HepG2 (cell line): ENCODE results near the gene CDC123. TPM values are rescaled to one million over a fixed set of nuclear protein-coding genes. Genes with fewer than 3 reads are reported as not detected.

Experiments used
- ATAC-seq: fragments of 200-7000 bp; cut with Tn5 transposase; 3 replicates; pipeline ENCODE4 v1.9.1; 2020; ENCODE audit warnings: mild to moderate bottlenecking, moderate library complexity
- BruUV-seq: library from RNA; stranded (reverse); fragments of 400-500 nt; replicated peaks from 2 replicates; lab custom pipeline; 2021; lab: Mats Ljungman, UMichigan
- CTCF ChIA-PET: fragments of 300-600 bp; formaldehyde crosslinking; extraction: SDS; loops from one replicate; lab custom pipeline; 2021; ENCODE audit warnings: low total read pairs, inconsistent platforms, low intra/inter-chr PET ratio; lab: Yijun Ruan, JAX
- POLR2A ChIA-PET: fragments of 350-600 bp; sonication (Branson Sonifier 250); formaldehyde crosslinking; loops from one replicate; lab custom pipeline; 2020; ENCODE audit warnings: antibody characterized with exemption, inconsistent platforms; lab: Yijun Ruan, JAX
- DNase-seq: peaks from one replicate; pipeline ENCODE4 v3.0.0-alpha.2; 2015; ENCODE audit warnings: low spot score
- FAIRE-seq: peaks from 3 replicates; lab custom pipeline; 2011; peaks lifted over from hg19 to GRCh38; lab: Jason Lieb, UNC
- H2AFZ ChIP-seq: one replicate; pipeline ENCODE4 v1.6.1; 2011; ENCODE audit warnings: low read length, inconsistent platforms
- H3K27ac ChIP-seq: fragments of 300-600 bp; 3 replicates; pipeline ENCODE4 v1.8.0; 2011; ENCODE audit warnings: mixed run types, mild to moderate bottlenecking, mixed read lengths, low read length, inconsistent platforms; ENCODE audit not compliant: insufficient read depth; ENCODE audit errors: extremely low read length
- H3K27me3 ChIP-seq, 2 experiments: fragments of 200-600 bp in 1 of 2; 2 replicates in 1 of 2; 3 replicates in 1 of 2; pipeline versions ENCODE4 v1.6.0 to v1.8.0; 2011; ENCODE audit warnings: low read length in 2 of 2, mild to moderate bottlenecking in 2 of 2, moderate library complexity in 2 of 2, inconsistent platforms in 1 of 2; ENCODE audit not compliant: insufficient read depth in 2 of 2, control insufficient read depth in 1 of 2
- H3K36me3 ChIP-seq, 2 experiments: fragments of 200-600 bp in 1 of 2; replicated peaks in 1 of 2; 2 replicates in 1 of 2; 3 replicates in 1 of 2; pipeline versions ENCODE4 v1.5.1 to v1.8.0; 2011; ENCODE audit warnings: low read length in 2 of 2, inconsistent platforms in 1 of 2; ENCODE audit not compliant: insufficient read depth in 2 of 2, control insufficient read depth in 1 of 2
- H3K4me1 ChIP-seq: 2 replicates; pipeline ENCODE4 v1.5.1; 2012; ENCODE audit warnings: low read length, inconsistent platforms; ENCODE audit not compliant: insufficient read depth
- H3K4me2 ChIP-seq: 2 replicates; pipeline ENCODE4 v1.6.0; 2011; ENCODE audit warnings: low read depth, low read length, inconsistent platforms
- H3K4me3 ChIP-seq, 3 experiments: fragments of 200-600 bp in 1 of 3; sonication (generic), shearing (Covaris generic) in 1 of 3; replicated peaks in 1 of 3; 2 replicates each; pipeline ENCODE4 v1.5.1; 2011 to 2016; ENCODE audit warnings: low read length in 3 of 3, inconsistent platforms in 2 of 3, low read depth in 2 of 3, mild to moderate bottlenecking in 2 of 3, control low read depth in 1 of 3, mixed read lengths in 1 of 3; ENCODE audit not compliant: insufficient read depth in 1 of 3
- H3K79me2 ChIP-seq: one replicate; pipeline ENCODE4 v1.6.1; 2011; ENCODE audit warnings: low read length, inconsistent platforms; ENCODE audit not compliant: insufficient read depth
- H3K9ac ChIP-seq: 2 replicates; pipeline ENCODE4 v1.6.0; 2011; ENCODE audit warnings: mild to moderate bottlenecking, low read depth, low read length, inconsistent platforms; ENCODE audit not compliant: insufficient read depth
- H3K9me3 ChIP-seq: 2 replicates; pipeline ENCODE4 v1.5.1; 2012; ENCODE audit warnings: mild to moderate bottlenecking, low read length
- H4K20me1 ChIP-seq: 2 replicates; pipeline ENCODE4 v1.6.0; 2011; ENCODE audit warnings: inconsistent platforms, mild to moderate bottlenecking, low read length, moderate library complexity; ENCODE audit not compliant: insufficient read depth
- AGO1 ChIP-seq: fragments of 200-400 bp; formaldehyde crosslinking; IDR thresholded peaks from 2 replicates; pipeline ENCODE4 v1.6.1; 2017; ENCODE audit warnings: mild to moderate bottlenecking, low read depth, low read length, moderate library complexity; ENCODE audit not compliant: poor library complexity, severe bottlenecking
- HES4 ChIP-seq: sonication (generic); formaldehyde crosslinking; IDR thresholded peaks from 2 replicates; pipeline ENCODE4 v1.9.0; 2021; ENCODE audit warnings: mild to moderate bottlenecking, missing genetic modification reagents, borderline replicate concordance
- HMGA1 ChIP-seq: sonication (generic); formaldehyde crosslinking; conservative IDR thresholded peaks from 2 replicates; pipeline ENCODE4 v1.4.0; 2020; ENCODE audit warnings: missing genetic modification reagents
- JUND ChIP-seq: sonication (generic); formaldehyde crosslinking; IDR thresholded peaks from 2 replicates; pipeline ENCODE4 v1.8.0; 2022; ENCODE audit warnings: mild to moderate bottlenecking, missing genetic modification reagents
- KDM3A ChIP-seq: IDR thresholded peaks from 2 replicates; pipeline ENCODE4 v1.6.1; 2018; ENCODE audit warnings: low read depth, missing compliant biosample characterization
- KLF16 ChIP-seq, 2 experiments: sonication (generic) in 1 of 2; formaldehyde crosslinking in 1 of 2; IDR thresholded peaks; 2 replicates each; pipeline versions ENCODE4 v1.6.1 to v1.8.0; 2016 to 2023; ENCODE audit warnings: missing genetic modification reagents in 2 of 2, missing compliant biosample characterization in 1 of 2
- MIER2 ChIP-seq: IDR thresholded peaks from 2 replicates; pipeline ENCODE4 v1.6.1; 2016; ENCODE audit warnings: missing biosample characterization, missing genetic modification reagents
- MYNN ChIP-seq: sonication (generic); formaldehyde crosslinking; IDR thresholded peaks from 2 replicates; pipeline ENCODE4 v1.4.0; 2020; ENCODE audit warnings: mild to moderate bottlenecking, low read depth, missing genetic modification reagents
- PCBP1 ChIP-seq: fragments of 200-400 bp; formaldehyde crosslinking; IDR thresholded peaks from 2 replicates; pipeline ENCODE4 v1.6.1; 2017; ENCODE audit warnings: mild to moderate bottlenecking, low read depth, low read length, borderline replicate concordance
- RCOR2 ChIP-seq: IDR thresholded peaks from 2 replicates; pipeline ENCODE4 v1.6.1; 2016; ENCODE audit warnings: missing biosample characterization, missing genetic modification reagents
- ZFP36L2 ChIP-seq: sonication (generic); formaldehyde crosslinking; IDR thresholded peaks from 2 replicates; pipeline ENCODE4 v1.4.0; 2020; ENCODE audit warnings: missing genetic modification reagents
- ZNF3 ChIP-seq: IDR thresholded peaks from 2 replicates; pipeline ENCODE4 v1.7.0; 2017; ENCODE audit warnings: inconsistent platforms
- ZNF350 ChIP-seq: sonication (generic); formaldehyde crosslinking; IDR thresholded peaks from 2 replicates; pipeline ENCODE4 v1.4.0; 2020; ENCODE audit warnings: mild to moderate bottlenecking, low read depth, missing genetic modification reagents, borderline replicate concordance
- WGBS: methylation state at CpG from one replicate; pipeline ENCODE4 v1.1.6; 2017; ENCODE audit warnings: low lambda C conversion rate; 5-methylcytosine and 5-hydroxymethylcytosine counted together
- in situ Hi-C: cut with HindIII; loops from 2 replicates; pipeline ENCODE4 v1.10.0; 2017; ENCODE audit warnings: low pct_unique_long_range_greater_than_20kb; ENCODE audit not compliant: extremely low pct_ligation_motif_present
- intact Hi-C: fragments of 100-400 bp; cut with micrococcal nuclease; formaldehyde crosslinking; loops from one replicate; pipeline ENCODE4 v1.10.0; 2022; ENCODE audit not compliant: unreplicated experiment
- polyA plus RNA-seq, 8 experiments: library from polyadenylated mRNA; depleted of rRNA in 3 of 8; stranded (reverse) in 7 of 8; unstranded in 1 of 8; fragments of >200 nt; fragmentation: Illumina TruSeq in 4 of 8; extraction: Trizol in 4 of 8; gene quantifications; 2 replicates each; pipeline versions ENCODE4 v1.2.1 to v1.2.3, GENCODE V29; 2011 to 2016; ENCODE audit warnings: low read depth in 4 of 8, missing spikeins in 1 of 8, mixed read lengths in 1 of 8; ENCODE audit not compliant: insufficient read depth in 1 of 8
- total RNA-seq, 5 experiments: library from RNA; depleted of rRNA; stranded (reverse); fragments of >200 nt; fragmentation: Illumina TruSeq; extraction: Trizol; gene quantifications; 2 replicates each; pipeline ENCODE4 v1.2.3, GENCODE V29; 2016; ENCODE audit warnings: low read depth in 1 of 5

The CDC123 gene
- total and polyA plus RNA-seq, 2 of the 13 experiments (the other 11 are each of a cell fraction or from before 2014, with no cell fraction given), result 63.3 to 153 TPM

DNA sequence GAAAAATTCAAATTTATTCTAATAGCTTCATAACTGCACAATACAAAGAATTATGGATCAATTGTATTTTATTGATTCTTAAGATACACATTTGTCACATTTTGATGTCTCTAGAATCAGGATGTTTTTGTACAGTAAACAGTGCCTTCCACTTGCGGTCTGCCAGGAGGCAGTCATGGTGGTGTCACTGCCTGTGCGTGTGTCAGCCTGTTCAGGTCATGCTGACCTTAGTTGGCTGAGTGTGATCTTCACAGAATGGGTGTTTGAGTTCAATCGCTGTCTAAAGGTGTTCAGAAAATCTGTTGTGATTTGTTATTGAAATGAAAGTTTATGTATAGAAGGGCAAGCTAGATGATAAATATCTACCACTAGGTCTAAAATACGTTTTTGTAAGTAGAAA, 45.8 kb upstream of the CDC123 start:
- ATAC-seq, result no peak
- Histone ChIP-seq H3K27me3 (no peaks in the 10 kb centered on the region), H3K4me2 (no peak overlapping the region), H3K4me3 (no peak overlapping the region), H3K4me1 (peaks cover under 1% of the 10 kb centered on the region; the same call in 1 of the 2 replicates), H2AFZ (no peak overlapping the region), H3K79me2 (no peaks in the 10 kb centered on the region), H3K27ac (no peak overlapping the region), H3K9ac (no peak overlapping the region), H4K20me1 (no peaks in the 10 kb centered on the region), H3K36me3 (peaks cover 0 to 9% of the 10 kb centered on the region in 2 experiments; a peak in 1 of 5 replicates), H3K9me3 (no peaks in the 10 kb centered on the region)
- POLR2A ChIA-PET, result no interaction called here
- CTCF ChIA-PET, result no interaction called here
- in situ Hi-C loops, result no loop called here
- BruUV-seq, result no TSS peak
- no peak for FAIRE-seq
- intact Hi-C loops, result no loop called here
- 77% methylated on average over 4 of the region's 4 CpGs for WGBS
- TF ChIP-seq ZNF3 (CRISPR knock-in tag), result no peak
- TF ChIP-seq HES4, result no peak
- TF ChIP-seq ZNF350 (CRISPR knock-in tag), result no peak
- no peak for TF ChIP-seq MYNN (CRISPR knock-in tag)
- TF ChIP-seq AGO1, result no peak
- DNase-seq, result no peak

DNA sequence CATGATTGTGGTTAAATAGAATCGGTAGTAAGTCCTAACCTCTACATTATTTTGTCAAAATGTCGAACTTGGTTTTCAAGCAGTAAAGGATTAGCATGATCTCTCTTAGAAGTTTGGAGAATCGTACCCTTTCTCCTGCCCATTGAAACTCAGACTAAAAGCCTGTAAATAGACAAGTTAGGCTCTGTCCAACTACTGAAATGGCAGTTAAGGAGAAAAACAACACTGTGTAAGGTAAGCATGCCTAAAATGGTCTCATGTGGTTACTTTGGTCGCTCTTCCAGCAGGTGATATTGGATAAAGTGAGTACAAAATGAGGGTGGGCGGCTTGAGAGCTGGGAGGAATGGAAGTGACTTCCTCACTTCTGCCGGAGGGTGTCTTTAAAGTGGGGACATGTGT, 41.5 kb upstream of the CDC123 start:
- 87% methylated on average over 6 of the region's 6 CpGs for WGBS
- H3K9me3 ChIP-seq, result no peaks in the 10 kb centered on the region
- ATAC-seq, result no peak
- TF ChIP-seq MIER2 (CRISPR knock-in tag), result no peak
- no peak for TF ChIP-seq HMGA1
- TF ChIP-seq KDM3A, result no peak
- TF ChIP-seq RCOR2 (CRISPR knock-in tag), result no peak
- no peak for TF ChIP-seq PCBP1
- TF ChIP-seq ZFP36L2 (CRISPR knock-in tag), result no peak
- no peak for TF ChIP-seq KLF16 (CRISPR knock-in tag; IDR thresholded peaks at IDR 0.05)
- no peak for TF ChIP-seq JUND (CRISPR knock-in tag)

More for the DNA sequence above, 41.5 kb upstream of the CDC123 start:
- H3K79me2 ChIP-seq, result no peaks in the 10 kb centered on the region
- DNase-seq, result no peak
- H4K20me1 ChIP-seq, result no peaks in the 10 kb centered on the region
- no peak overlapping the region for H3K9ac ChIP-seq
- peaks cover 0 to 8% of the 10 kb centered on the region in 2 experiments; a peak in 1 of 5 replicates for H3K36me3 ChIP-seq
- H2AFZ ChIP-seq, result no peak overlapping the region
- peaks cover 26% of the 10 kb centered on the region for H3K4me1 ChIP-seq
- CTCF ChIA-PET, result no interaction called here
- no peaks in the 10 kb centered on the region for H3K27me3 ChIP-seq
- intact Hi-C loops (no loop called here), in situ Hi-C loops (no loop called here)
- H3K4me3 ChIP-seq, result no peak overlapping the region
- BruUV-seq, result no TSS peak
- no peak overlapping the region for H3K27ac ChIP-seq
- FAIRE-seq, result no peak
- POLR2A ChIA-PET, result no interaction called here
- no peak overlapping the region for H3K4me2 ChIP-seq
